Measurements from ENCODE around the gene HERPUD1.

HERPUD1 gene

DNA sequence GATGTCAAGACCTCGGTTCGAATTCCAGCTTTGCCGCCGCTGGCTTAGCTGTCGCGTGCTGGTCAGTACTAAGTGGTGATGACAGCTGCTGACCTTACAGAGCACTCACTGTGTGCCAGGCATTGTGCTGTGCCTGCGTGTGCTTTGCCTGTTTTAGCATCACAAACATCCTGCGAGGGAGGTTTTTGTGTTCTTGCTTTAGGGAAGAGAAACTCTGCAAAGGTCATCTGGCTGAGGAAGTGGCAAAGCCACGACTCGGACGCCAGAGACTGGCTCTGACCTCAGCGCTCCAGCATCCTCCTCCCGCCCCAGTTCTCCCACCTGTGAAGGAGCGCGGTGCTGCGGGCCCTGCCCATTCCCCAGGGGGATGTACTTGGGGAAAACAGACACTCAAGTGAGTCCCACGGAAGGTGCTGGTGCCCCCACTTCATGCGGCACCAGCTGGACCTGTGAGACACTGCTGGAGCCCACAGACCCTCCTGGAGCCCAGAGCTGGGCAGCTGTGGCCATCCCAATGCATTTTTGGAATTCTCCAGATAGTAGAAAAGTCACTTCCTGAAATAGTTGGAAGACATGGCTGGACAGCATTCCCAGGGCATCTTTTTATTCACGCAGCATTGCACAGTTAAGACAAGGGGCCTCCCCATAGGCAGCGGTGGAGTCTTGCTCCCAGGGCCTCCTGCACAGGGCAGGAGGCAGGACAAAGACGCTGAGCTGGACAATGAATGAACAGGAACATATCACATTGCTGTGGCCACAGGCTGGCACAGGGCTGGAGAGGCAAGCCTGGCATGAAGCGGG is 20.0 kb upstream of the HERPUD1 start:
- H3K27ac ChIP-seq: no peak overlapping the region
- TF ChIP-seq ZFX (IDR thresholded peaks at IDR 0.05): no peak
- TF ChIP-seq, protein P1, sequence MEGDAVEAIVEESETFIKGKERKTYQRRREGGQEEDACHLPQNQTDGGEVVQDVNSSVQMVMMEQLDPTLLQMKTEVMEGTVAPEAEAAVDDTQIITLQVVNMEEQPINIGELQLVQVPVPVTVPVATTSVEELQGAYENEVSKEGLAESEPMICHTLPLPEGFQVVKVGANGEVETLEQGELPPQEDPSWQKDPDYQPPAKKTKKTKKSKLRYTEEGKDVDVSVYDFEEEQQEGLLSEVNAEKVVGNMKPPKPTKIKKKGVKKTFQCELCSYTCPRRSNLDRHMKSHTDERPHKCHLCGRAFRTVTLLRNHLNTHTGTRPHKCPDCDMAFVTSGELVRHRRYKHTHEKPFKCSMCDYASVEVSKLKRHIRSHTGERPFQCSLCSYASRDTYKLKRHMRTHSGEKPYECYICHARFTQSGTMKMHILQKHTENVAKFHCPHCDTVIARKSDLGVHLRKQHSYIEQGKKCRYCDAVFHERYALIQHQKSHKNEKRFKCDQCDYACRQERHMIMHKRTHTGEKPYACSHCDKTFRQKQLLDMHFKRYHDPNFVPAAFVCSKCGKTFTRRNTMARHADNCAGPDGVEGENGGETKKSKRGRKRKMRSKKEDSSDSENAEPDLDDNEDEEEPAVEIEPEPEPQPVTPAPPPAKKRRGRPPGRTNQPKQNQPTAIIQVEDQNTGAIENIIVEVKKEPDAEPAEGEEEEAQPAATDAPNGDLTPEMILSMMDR (conservative IDR thresholded peaks at IDR 0.05): no peak

DNA sequence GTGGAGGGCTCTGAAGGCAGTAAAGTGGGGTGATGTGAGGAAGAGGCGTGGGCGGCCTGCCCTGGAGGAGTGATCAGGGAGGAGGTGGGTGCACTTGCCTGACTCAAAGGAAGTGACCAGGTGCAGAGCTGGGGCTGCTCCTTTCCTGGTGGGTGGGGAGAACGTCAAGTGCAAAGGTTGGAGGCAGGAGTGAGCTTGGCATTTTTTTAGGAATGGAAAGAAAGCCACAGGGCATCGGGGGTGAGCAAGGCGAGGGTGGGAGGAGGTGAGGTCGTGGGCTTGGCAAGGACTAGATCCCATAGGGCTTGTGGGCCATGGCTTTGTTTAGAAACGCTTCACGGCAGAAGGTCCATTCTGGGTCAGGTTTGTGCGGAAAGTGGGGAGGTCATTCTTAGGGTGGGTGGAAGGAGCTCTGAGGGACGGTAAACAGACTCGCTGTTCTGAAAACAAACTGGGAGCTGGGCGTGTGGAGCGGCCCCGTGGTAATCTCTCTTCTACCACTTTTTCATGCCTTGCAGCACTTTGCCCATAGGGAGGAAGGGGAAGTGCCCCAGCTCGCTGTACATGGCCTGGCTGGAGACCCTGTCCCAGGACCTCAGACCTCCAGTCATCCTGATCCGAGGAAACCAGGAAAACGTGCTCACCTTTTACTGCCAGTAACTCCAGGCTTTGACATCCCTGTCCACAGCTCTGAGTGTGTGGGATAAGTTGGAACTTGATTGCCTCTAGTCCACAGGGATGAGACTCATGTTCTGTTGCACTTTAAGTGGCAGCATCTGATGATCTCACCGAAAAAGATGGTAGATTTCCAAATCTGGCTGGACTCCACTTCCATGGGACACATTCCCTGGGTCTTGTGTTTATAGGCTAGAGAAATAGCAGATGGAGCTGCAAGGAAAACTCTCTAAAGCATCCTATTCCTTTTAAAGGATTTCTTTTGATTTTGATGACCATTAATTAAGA is 18.9 kb upstream of the HERPUD1 start:
- TF ChIP-seq, protein P1 (conservative IDR thresholded peaks at IDR 0.05): no peak
- TF ChIP-seq ZFX (IDR thresholded peaks at IDR 0.05): no peak
- H3K27ac ChIP-seq: no peak overlapping the region

DNA sequence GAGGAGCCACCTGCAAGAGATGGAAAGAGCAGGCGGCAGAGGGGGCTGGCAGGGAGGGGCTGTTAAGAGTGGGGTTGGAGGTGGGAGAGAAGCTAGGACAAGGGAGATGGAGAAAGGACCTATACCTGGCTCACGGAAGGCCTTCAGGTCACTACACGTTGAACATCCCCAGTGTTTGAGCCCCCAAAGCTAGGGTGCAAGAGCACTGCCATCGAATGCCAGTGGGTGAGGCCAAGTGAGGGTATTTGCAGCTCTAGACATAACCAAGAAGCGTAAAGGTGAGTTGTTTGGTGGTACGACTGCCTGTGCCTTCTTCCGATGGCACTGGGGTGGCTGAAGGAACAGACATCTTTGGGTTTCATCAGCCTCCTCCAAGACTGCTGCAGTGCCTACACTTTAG is 17.0 kb upstream of the HERPUD1 start:
- TF ChIP-seq ZFX (IDR thresholded peaks at IDR 0.05): no peak
- TF ChIP-seq, protein P1 (conservative IDR thresholded peaks at IDR 0.05): no peak
- peak overlapping the region; percentile 24; the same call in 1 of the 2 replicates for H3K27ac ChIP-seq

DNA sequence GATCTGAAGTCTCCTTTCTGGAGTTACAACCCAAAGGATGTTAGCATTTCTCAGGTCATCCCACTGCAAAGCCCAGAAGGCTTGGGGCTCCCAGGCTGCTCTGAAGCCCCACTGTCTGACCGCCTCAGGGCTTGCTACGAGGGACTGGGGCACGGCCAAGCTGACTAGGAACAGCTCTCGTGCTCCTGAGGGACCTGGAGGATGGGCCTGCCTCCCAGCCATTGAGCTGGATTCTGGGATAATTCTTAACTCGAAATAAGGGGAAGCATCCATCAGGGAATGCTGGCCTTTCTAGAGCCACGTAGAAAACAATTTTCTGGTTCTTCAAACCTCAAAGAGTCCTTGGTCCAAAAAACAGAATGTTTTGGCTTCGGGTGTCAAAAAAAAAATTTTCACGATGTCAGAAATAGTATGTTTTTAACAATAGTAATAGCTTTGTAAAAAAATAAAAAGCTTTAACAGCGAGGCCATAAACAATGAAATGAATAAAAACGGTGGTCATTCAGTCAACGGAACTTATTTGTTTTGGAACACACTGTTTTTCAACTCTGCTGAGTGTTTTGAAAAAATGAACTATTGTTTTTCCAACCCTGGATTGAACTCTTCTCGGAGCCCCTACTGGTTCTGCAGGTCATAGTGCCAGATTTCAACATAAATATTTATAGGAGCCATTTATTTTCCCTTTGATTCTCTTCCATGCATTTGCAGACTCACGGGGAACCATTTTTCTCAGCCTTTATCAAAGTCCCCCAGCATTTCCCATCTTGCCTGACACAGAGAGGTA is 16.4 kb upstream of the HERPUD1 start:
- TF ChIP-seq, protein P1 (conservative IDR thresholded peaks at IDR 0.05): no peak
- no peak for TF ChIP-seq ZFX (IDR thresholded peaks at IDR 0.05)
- peak overlapping the region; percentile 24; the same call in 1 of the 2 replicates for H3K27ac ChIP-seq

DNA sequence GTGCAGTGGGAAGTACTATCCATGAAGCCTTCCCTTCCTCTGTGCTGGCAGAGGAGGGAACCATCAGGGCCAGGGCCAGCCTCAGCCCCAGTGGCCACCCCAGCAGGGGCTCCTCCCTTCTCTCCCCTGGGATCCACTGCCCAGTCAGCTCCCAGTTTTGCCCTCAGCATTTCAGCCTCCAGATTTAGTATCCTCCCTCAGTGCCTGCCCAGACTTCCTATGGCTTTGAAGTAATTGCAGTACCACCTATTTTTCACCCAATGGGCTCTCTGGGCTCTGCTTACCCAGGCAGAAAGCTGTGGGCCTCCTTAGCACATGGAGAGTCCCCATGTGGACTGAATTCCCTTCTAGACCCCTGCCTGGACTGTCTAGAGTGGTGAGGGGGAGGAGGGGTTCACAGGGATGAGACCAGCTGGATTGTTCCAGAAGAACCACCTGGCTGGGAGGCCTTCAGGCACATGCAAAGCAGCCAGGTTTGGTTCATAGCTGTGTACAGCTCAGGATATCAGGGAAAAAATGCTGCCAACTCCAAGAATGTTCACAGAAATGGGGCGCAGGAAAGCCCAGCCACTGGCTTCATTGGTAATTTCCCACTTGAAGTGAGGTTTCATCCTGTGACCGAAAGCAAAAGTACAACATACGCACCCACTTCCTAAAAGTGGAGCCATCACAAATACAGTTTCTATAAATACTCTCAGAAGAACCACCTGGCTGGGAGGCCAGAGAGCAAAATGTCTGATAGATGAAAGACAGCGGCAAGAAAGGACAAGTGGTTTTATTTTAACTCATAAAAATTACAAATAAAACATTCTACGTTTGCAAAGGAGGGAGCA is 15.2 kb upstream of the HERPUD1 start:
- TF ChIP-seq, protein P1 (conservative IDR thresholded peaks at IDR 0.05): no peak
- no peak for TF ChIP-seq ZFX (IDR thresholded peaks at IDR 0.05)
- peak overlapping the region; percentile 7; the same call in 1 of the 2 replicates for H3K27ac ChIP-seq

DNA sequence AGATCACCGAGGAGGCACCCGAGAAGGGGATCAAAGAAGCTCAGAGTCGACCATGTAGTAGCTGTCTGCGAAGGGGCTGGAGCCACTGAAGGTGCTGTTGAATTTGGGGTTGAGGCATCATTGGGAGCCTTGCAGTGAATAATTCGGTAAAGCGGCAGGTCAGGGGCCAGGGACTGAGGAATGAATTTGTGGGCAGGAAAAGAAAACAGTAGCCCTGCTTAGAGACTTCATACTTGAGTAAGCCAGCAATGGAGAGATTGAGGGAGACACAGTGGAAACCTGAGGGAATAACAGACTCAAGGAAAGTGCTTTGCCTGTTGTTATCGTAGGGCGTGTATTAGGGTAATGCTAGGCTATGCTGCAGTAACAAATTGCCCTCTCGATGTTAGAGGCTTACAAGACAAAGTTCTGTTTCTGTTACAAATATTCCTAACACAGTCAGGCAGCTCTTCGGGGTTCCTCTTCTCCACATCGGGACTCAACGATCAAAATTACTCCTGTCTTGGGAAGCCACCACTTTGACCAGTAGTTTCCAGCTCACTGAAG is 13.4 kb upstream of the HERPUD1 start:
- H3K27ac ChIP-seq: no peak overlapping the region
- TF ChIP-seq ZFX (IDR thresholded peaks at IDR 0.05): no peak
- TF ChIP-seq, protein P1 (conservative IDR thresholded peaks at IDR 0.05): no peak
